Neutrophil (primary cell): ENCODE results near the gene CTCFL.

ENCODE experiments used
- H3K27ac ChIP-seq: fragments of 200-600 bp; sonication (generic); 2 replicates; pipeline ENCODE4 v1.5.1; 2016; ENCODE audit warnings: mild to moderate bottlenecking, moderate library complexity
- H3K27me3 ChIP-seq: fragments of 200-600 bp; sonication (generic); 2 replicates; pipeline ENCODE4 v1.6.0; 2016; ENCODE audit warnings: mild to moderate bottlenecking
- H3K36me3 ChIP-seq: fragments of 200-600 bp; sonication (generic); 2 replicates; pipeline ENCODE4 v1.5.1; 2017
- H3K4me1 ChIP-seq, 2 experiments: fragments of 200-600 bp in 1 of 2; sonication (generic) in 1 of 2; 1 replicate in 1 of 2; 2 replicates in 1 of 2; pipeline versions ENCODE4 v1.5.1 to v1.6.1; 2013 to 2016; ENCODE audit warnings: low read depth in 1 of 2, low read length in 1 of 2, mild to moderate bottlenecking in 1 of 2, moderate library complexity in 1 of 2; ENCODE audit not compliant: control insufficient read depth in 1 of 2, insufficient read depth in 1 of 2
- H3K4me3 ChIP-seq, 2 experiments: fragments of 200-600 bp in 1 of 2; sonication (generic) in 1 of 2; 1 replicate in 1 of 2; 2 replicates in 1 of 2; pipeline ENCODE4 v1.5.1; 2013 to 2016; ENCODE audit warnings: low read depth in 1 of 2, low read length in 1 of 2, mild to moderate bottlenecking in 1 of 2, moderate library complexity in 1 of 2
- H3K9me3 ChIP-seq: fragments of 200-600 bp; sonication (generic); 2 replicates; pipeline ENCODE4 v1.5.1; 2016
- CTCF ChIP-seq: fragments of 200-600 bp; sonication (generic); IDR thresholded peaks from 2 replicates; pipeline ENCODE4 v1.5.1; 2016; ENCODE audit warnings: antibody characterized with exemption

The CTCFL gene

GRCh38 chr20:57524511-57525176 is at the start of gene CTCFL:
Gene CTCFL, minus strand, starts transcription at chr20:57525140. Its CDS starts 935 bp downstream, at chr20:57524205.
- H3K27ac ChIP-seq = no peak within 1 kb of the TSS
- no peak within 1 kb of the TSS for H3K4me3 ChIP-seq
- no peaks in the 10 kb centered on the region for H3K36me3 ChIP-seq
- no peak for TF ChIP-seq CTCF
- H3K9me3 ChIP-seq = no peaks in the 10 kb centered on the region
- no peaks in the 10 kb centered on the region for H3K4me1 ChIP-seq
- peaks cover 31% of the 10 kb centered on the region for H3K27me3 ChIP-seq

GRCh38 chr20:57573894-57574293 is 49.0 kb upstream of the CTCFL start:
- Histone ChIP-seq H3K27ac (no peak overlapping the region), H3K4me3 (no peak overlapping the region), H3K36me3 (no peaks in the 10 kb centered on the region), H3K9me3 (no peaks in the 10 kb centered on the region), H3K4me1 (no peaks in the 10 kb centered on the region), H3K27me3 (peaks cover 86% of the 10 kb centered on the region)
- TF ChIP-seq CTCF = no peak

- no peak for TF ChIP-seq CTCF
- H3K9me3 ChIP-seq = no peaks in the 10 kb centered on the region
- H3K27me3 ChIP-seq = peaks cover 86% of the 10 kb centered on the region
- H3K4me3 ChIP-seq = no peak overlapping the region
- no peaks in the 10 kb centered on the region for H3K36me3 ChIP-seq
- no peaks in the 10 kb centered on the region for H3K4me1 ChIP-seq
- no peak overlapping the region for H3K27ac ChIP-seq
Measured at GRCh38 chr20:57573242-57573641, 48.3 kb upstream of the CTCFL start.

- Histone ChIP-seq H3K4me1 (no peaks in the 10 kb centered on the region), H3K27ac (no peak overlapping the region), H3K27me3 (peaks cover 85% of the 10 kb centered on the region), H3K4me3 (no peak overlapping the region), H3K36me3 (no peaks in the 10 kb centered on the region), H3K9me3 (no peaks in the 10 kb centered on the region)
- no peak for TF ChIP-seq CTCF
Measured at GRCh38 chr20:57571782-57572416, 47.0 kb upstream of the CTCFL start.

GRCh38 chr20:57570920-57571319 is 46.0 kb upstream of the CTCFL start:
- peaks cover 82% of the 10 kb centered on the region for H3K27me3 ChIP-seq
- H3K27ac ChIP-seq = no peak overlapping the region
- H3K36me3 ChIP-seq = no peaks in the 10 kb centered on the region
- H3K4me1 ChIP-seq = no peaks in the 10 kb centered on the region
- H3K9me3 ChIP-seq = no peaks in the 10 kb centered on the region
- no peak for TF ChIP-seq CTCF
- H3K4me3 ChIP-seq = no peak overlapping the region
